Fibroblast of peridontal ligament (primary cell): ENCODE measurements around the gene SMIM8.
"Not testable (repeated sequence)": the region's sequence is repeated elsewhere in the genome, so short reads cannot be mapped to it uniquely, and the experiment has no call there.

Experiments used
- DNase-seq: peaks from one replicate; pipeline ENCODE4 v3.0.0-alpha.2; 2010; ENCODE audit errors: extremely low read depth

SMIM8 gene

GRCh38 chr6:87322304-87323212, at the start of gene SMIM8:
TSS of gene SMIM8 (plus strand) at chr6:87322588. CDS start at chr6:87337032, 14,444 bp downstream.
- DNase-seq, result peak; percentile 52

DNA sequence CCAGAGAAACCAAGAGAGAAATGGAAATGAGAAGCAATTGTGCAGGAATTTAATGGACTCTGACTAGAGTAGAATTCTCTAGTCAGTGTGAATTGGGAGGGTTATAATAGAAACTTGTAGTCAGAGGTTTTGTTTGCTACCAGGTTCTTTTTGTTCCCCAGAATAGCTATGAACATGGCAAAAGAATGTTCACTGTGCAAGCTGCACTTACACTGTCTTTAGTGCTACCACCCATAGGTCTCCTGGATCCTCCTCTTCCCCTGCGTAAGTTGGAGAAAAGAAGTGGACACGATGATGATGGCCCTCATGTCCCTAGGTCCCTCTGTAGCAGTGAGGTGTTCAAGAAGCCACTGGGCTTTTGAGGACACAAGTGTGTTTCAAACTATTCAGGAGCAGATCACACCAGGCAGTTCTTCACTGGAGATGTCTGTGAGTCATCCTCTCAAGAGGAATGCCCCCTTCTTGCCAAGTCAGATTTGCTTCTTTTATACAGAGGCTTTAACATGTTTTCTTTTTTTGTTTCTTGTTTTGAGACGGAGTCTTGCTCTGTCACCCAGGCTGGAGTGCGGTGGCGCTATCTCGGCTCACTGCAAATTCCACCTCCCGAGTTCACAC, 47.6 kb upstream of the SMIM8 start:
- peak; percentile 77 for DNase-seq

GRCh38 chr6:87276624-87277023, 45.8 kb upstream of the SMIM8 start:
- DNase-seq, result no peak

- peak; percentile 19 for DNase-seq
These were observed 45.3 kb upstream of the SMIM8 start for GRCh38 chr6:87277123-87277522.

- no peak for DNase-seq
These were observed 43.2 kb upstream of the SMIM8 start for GRCh38 chr6:87279196-87279595.

- no peak for DNase-seq
These were observed 41.0 kb upstream of the SMIM8 start for GRCh38 chr6:87281426-87281825.

DNA sequence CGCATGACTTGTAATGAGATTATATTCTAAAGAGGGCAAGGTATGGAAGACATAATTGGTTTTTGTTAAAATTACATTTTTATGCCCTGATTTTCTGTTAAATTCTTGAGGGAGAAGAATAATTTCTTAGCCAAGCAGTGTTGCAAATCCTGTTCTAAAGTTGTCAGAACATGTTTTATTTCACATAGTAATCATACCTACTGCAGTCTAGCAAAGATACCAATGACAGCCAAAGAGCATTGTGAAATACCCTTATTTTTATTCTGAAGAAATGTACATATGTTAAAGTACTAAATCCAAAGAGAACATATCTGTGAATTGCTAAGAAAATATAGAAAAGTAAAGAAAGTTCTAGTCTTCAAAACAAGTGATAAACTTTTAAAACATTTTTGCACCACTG, 39.6 kb upstream of the SMIM8 start:
- DNase-seq, result no peak

- no peak for DNase-seq
These were observed 38.9 kb upstream of the SMIM8 start for GRCh38 chr6:87283461-87283860.

- no peak for DNase-seq
These were observed 35.1 kb upstream of the SMIM8 start for GRCh38 chr6:87287251-87287650.

DNA sequence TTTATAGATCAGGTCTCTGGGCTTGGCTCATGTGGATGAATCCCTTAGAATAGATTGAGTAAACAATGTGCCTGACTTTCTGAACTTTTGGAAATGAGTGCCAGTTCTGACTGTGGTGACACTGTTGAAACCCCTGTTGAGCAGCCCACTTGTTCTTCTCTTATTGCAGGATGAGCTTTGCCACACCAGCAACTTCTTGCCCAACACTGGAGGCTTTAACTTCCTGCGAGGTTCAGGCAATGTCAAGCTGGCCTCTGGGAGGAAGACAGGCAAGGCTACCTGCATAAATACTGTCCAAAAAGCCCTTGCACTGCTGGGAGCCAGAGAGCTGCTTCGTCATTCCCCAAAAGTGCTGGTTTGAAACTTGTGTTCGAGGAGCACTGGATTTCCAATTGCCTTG, 32.8 kb upstream of the SMIM8 start:
- DNase-seq, result no peak

DNA sequence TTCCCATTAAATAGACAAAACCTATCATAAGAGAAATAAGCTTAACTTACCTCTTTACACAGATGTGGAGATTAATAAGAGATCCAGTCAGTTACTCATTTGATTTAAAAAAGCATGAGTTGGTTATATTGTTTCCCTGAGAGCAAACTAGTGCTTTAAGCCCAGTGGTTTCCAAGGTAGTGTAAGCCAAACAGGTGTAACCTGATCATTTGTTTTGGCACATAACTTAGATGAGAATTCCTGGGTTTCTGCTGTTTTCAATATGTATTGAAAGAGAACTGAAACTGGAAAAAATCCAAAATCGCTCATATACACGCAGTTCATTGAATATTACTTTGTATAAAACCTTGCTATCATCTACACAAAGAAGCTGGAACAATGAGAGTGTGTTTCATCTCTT, 30.5 kb upstream of the SMIM8 start:
- DNase-seq, result no peak

DNA sequence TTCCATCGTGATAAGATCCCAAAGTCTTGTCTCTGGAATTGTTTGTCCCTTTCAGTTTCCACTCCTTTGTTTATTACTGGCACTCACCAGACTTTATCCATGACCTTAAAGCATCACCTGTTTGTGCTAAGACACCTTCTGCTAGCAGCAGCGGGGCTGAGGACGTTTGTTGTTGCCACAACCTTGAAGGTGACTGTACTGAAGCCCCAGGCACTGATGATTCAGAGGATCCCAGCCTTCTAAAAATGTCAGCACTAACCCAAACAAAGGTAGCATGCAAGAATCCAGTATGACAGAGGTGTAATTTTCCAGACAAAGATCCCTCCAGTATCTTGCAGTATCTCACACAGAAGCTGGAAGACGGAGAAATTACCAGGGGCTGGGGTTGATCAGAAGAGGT, 28.9 kb upstream of the SMIM8 start:
- DNase-seq, result no peak

GRCh38 chr6:87297119-87297518, 25.3 kb upstream of the SMIM8 start:
- DNase-seq, result peak; percentile 10

DNA sequence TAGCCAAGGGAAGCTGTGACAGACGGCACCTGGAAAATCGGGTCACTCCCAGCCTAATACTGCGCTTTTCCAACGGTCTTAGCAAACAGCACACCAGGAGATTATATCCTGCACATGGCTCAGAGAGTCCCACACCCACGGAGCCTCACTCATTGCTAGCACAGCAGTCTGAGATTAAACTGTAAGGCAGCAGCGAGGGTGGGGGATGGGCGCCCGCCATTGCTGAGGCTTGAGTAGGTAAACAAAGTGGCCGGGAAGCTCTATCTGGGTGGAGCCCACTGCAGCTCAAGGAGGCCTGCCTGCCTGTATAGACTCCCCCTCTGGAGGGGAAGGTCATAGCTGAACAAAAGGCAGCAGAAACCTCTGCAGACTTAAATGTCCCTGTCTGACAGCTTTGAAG, 21.1 kb upstream of the SMIM8 start:
- DNase-seq, result not testable (repeated sequence)

DNA sequence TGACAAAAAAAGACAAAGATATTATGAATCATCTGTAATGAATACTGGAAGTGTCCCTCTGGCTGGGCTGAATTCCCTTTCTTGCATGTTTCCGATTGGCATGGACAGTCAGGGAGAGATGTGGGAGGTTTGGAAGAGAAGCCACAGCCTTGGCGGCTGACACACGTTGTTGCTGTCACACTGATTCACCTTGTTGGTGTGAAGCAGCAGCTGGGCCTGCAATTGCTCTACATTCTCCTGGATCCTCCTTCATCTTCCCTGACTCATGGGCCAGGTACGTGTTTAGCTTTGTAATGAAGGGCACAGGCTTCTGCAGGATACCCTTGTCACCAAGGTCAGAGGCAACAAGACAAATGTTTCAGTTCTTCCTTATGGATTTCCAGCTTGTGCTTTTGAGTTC, 13.4 kb upstream of the SMIM8 start:
- no peak for DNase-seq

GRCh38 chr6:87312860-87313259, 9.5 kb upstream of the SMIM8 start:
- no peak for DNase-seq

- DNase-seq, result no peak
These were observed 7.3 kb upstream of the SMIM8 start for GRCh38 chr6:87315071-87315470.

- DNase-seq, result no peak
These were observed 3.0 kb upstream of the SMIM8 start for GRCh38 chr6:87319271-87319987.

- DNase-seq, result not testable (repeated sequence)
These were observed 1.5 kb downstream of the SMIM8 start for GRCh38 chr6:87323880-87324279.

DNA sequence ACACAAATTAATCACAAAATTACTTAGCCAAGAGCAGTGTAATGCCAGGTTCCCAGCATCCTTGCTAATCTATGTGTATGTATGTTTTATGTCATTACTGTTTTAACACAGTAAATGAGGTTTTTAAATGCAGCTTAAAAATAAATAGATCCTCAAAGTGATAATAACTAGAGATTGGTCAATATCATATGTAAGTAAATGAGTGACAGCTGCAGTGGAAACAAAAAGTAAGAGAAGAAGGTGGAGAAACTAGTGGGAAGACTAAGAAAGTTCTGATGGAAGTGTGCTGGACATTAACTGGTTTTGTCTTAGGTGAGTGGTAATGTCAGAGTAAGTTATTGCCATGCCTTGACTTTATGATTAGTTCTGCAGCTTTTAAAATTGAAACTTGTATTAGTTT, 8.6 kb downstream of the SMIM8 start:
- no peak for DNase-seq

DNA sequence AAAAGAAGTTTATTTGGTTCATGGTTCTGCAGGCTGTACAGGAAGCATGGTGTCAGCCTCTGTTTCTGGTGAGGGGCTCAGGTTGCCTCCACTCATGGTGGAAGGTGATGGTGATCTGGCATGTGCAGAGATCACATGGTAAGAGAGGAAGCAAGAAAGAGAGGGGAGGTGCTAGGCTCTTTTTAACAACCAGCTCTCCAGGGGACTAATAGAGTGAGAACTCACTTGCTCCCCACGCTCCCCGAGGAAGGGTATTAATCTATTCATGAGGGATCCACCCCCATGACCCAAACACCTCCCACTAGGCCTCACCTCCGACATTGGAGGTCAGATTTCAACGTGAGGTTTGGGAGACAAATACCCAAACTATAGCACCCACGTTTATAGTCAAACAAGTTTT, 10.6 kb downstream of the SMIM8 start:
- DNase-seq, result no peak

- peak; percentile 14 for DNase-seq
These were observed 11.3 kb downstream of the SMIM8 start for GRCh38 chr6:87333591-87334181.
